Measurements from ENCODE around the gene PEX14. TPM values are rescaled to one million over a fixed set of nuclear protein-coding genes. Genes with fewer than 3 reads are reported as not detected.

The PEX14 gene
- total RNA-seq, 1 donor from 2014 or later: 27.4 TPM

- TF ChIP-seq, protein P1, sequence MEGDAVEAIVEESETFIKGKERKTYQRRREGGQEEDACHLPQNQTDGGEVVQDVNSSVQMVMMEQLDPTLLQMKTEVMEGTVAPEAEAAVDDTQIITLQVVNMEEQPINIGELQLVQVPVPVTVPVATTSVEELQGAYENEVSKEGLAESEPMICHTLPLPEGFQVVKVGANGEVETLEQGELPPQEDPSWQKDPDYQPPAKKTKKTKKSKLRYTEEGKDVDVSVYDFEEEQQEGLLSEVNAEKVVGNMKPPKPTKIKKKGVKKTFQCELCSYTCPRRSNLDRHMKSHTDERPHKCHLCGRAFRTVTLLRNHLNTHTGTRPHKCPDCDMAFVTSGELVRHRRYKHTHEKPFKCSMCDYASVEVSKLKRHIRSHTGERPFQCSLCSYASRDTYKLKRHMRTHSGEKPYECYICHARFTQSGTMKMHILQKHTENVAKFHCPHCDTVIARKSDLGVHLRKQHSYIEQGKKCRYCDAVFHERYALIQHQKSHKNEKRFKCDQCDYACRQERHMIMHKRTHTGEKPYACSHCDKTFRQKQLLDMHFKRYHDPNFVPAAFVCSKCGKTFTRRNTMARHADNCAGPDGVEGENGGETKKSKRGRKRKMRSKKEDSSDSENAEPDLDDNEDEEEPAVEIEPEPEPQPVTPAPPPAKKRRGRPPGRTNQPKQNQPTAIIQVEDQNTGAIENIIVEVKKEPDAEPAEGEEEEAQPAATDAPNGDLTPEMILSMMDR (IDR thresholded peaks at IDR 0.05; ENCODE audit: insufficient read depth, low read length, poor library complexity, severe bottlenecking): no peak
- no peaks in the 10 kb centered on the region for H3K36me3 ChIP-seq (ENCODE audit: control insufficient read depth, insufficient read depth, low read length)
- no peak for DNase-seq (ENCODE audit: low read depth)
- no peak overlapping the region for H3K4me3 ChIP-seq (ENCODE audit: low read depth, low read length)
- H3K27me3 ChIP-seq (ENCODE audit: control insufficient read depth, insufficient read depth, low read length): no peaks in the 10 kb centered on the region
Measured at GRCh38 chr1:10615932-10616671, 141.4 kb downstream of the PEX14 start.

DNA sequence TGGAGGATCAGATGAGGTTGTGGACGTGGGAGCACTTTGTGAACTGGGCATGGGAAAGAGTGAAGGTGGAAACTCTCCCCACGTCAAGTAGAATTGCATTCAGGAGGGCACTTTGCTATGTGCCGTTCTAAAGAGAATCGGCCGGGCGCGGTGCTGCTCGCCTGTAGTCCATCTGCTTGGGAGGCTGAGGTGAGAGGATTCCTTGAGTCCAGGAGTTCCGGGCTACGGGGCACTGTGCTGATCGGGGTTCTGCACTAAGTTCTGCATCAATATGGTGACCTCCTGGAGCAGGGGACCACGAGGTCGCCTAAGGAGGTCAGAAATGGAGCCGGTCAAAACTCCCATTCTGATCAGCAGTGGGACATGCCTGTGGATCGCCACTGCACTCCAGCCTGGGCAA, 141.9 kb downstream of the PEX14 start:
- Histone ChIP-seq H3K36me3 (ENCODE audit: control insufficient read depth, insufficient read depth, low read length) (no peaks in the 10 kb centered on the region), H3K27me3 (ENCODE audit: control insufficient read depth, insufficient read depth, low read length) (no peaks in the 10 kb centered on the region), H3K4me3 (ENCODE audit: low read depth, low read length) (no peak overlapping the region)
- DNase-seq (ENCODE audit: low read depth): no peak
- TF ChIP-seq, protein P1 (IDR thresholded peaks at IDR 0.05; ENCODE audit: insufficient read depth, low read length, poor library complexity, severe bottlenecking): no peak

- Histone ChIP-seq H3K27me3 (ENCODE audit: control insufficient read depth, insufficient read depth, low read length) (no peaks in the 10 kb centered on the region), H3K36me3 (ENCODE audit: control insufficient read depth, insufficient read depth, low read length) (no peaks in the 10 kb centered on the region), H3K4me3 (ENCODE audit: low read depth, low read length) (no peak overlapping the region)
- DNase-seq (ENCODE audit: low read depth): no peak
- TF ChIP-seq, protein P1 (IDR thresholded peaks at IDR 0.05; ENCODE audit: insufficient read depth, low read length, poor library complexity, severe bottlenecking): no peak
Measured at GRCh38 chr1:10617318-10617717, 142.6 kb downstream of the PEX14 start.

DNA sequence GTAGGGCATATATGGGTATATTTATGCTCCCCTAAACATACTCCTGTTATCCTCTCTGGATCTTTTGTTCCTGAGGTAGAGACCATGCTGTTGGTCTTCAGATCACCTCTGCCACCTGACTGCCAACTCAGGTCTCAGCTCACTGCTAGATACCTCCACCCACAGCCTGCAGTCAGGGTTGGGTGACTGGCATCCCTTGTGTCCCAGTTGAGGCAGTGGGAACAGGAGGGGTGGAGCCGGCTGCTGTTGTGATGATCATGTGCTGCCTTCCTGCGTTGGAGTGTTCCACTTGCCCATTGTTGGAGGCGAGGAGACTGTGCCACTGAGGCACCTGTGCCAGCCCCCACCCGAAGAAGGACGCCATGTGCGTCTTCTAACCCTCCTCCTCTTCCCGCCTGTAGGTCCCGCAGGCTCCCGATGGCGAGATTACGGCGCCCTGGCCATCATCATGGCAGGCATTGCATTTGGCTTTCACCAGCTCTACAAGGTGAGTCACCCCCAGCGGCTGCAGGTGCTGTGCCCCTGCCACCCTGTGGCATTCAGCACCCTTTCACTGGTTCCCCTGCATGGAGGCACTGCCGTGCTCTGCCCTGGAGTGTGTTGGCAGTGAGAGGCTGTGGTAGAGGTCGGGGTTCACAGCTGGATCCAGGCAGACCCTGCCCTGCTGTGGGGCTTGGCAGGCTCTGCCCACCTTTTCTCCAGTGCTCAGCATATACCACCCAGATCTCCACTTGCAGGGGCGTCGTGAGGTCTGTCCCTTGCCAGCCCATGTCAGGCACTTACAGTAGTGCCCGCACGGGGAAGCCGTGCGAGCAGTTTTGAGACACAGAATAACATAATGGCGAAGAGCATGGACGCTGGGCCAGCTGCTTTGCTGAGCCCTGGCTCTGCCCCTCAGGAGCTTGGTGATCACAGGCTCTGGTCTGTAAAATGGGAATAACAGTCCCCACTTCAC, 143.5 kb downstream of the PEX14 start:
- Histone ChIP-seq H3K36me3 (ENCODE audit: control insufficient read depth, insufficient read depth, low read length) (no peaks in the 10 kb centered on the region), H3K4me3 (ENCODE audit: low read depth, low read length) (no peak overlapping the region), H3K27me3 (ENCODE audit: control insufficient read depth, insufficient read depth, low read length) (no peaks in the 10 kb centered on the region)
- DNase-seq (ENCODE audit: low read depth): no peak
- TF ChIP-seq, protein P1 (IDR thresholded peaks at IDR 0.05; ENCODE audit: insufficient read depth, low read length, poor library complexity, severe bottlenecking): no peak

DNA sequence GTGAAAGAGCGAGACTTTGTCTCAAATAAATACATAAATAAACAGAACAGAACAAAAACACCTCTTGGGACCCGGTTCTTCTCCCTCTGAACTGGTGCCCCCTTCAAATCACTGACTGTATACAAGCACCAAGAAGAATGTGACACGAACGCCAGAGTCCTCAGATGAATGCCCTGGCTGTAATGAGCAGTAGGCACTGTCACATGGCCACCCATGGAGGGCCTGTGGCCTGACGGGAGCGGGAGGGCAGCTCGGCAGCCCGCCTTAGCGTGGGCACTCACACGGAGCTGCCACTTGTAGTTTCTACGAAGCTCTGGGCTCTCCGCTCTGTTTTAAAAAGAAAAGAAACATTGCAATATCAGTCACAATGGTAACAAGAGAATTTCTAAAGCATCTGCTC, 146.0 kb downstream of the PEX14 start:
- Histone ChIP-seq H3K36me3 (ENCODE audit: control insufficient read depth, insufficient read depth, low read length) (no peaks in the 10 kb centered on the region), H3K4me3 (ENCODE audit: low read depth, low read length) (no peak overlapping the region), H3K27me3 (ENCODE audit: control insufficient read depth, insufficient read depth, low read length) (no peaks in the 10 kb centered on the region)
- TF ChIP-seq, protein P1 (IDR thresholded peaks at IDR 0.05; ENCODE audit: insufficient read depth, low read length, poor library complexity, severe bottlenecking): no peak
- no peak for DNase-seq (ENCODE audit: low read depth)
